ENCODE results near the gene ZNF14. TPM values are rescaled to one million over a fixed set of nuclear protein-coding genes. Genes with fewer than 3 reads are reported as not detected.
"Not testable (repeated sequence)": the region's sequence is repeated elsewhere in the genome, so short reads cannot be mapped to it uniquely, and the experiment has no call there.

The ZNF14 gene
- total RNA-seq, 1 experiment from 2014 or later = 5.6 TPM

DNA sequence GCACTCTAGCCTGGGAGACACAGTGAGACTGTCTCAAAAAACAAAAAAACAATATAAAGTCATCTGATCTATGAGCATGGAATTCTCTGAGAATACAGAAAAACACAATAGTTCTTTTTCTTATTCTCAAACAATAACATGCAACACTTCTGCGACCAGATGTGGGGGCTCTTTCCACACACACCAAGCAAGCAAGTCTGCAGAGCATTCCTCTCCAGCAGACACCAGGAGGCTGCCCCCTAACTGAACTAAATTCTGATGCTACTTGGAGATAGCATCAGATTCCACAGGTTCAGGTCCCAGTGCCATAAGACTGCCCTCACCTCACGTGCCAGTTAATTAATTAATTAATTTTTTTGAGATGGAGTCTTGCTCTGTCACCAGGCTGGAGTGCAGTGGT is 36.5 kb downstream of the ZNF14 start:
- CTCF ChIA-PET = no interaction called here
- Histone ChIP-seq H3K27me3 (ENCODE audit: control insufficient read depth, insufficient read depth, low read length) (no peaks in the 10 kb centered on the region), H3K4me1 (ENCODE audit: control insufficient read depth, insufficient read depth, low read length) (no peaks in the 10 kb centered on the region), H3K9me3 (ENCODE audit: control insufficient read depth, insufficient read depth, low read depth, low read length) (no peaks in the 10 kb centered on the region), H3K4me3 (ENCODE audit: low read depth in 2 of 2, low read length in 2 of 2) (no peak overlapping the region), H3K27ac (ENCODE audit: low read length) (no peak overlapping the region), H3K36me3 (ENCODE audit: control insufficient read depth, insufficient read depth, low read length) (no peaks in the 10 kb centered on the region)
- intact Hi-C loops (cut with micrococcal nuclease; ENCODE audit: unreplicated experiment) (no loop called here), in situ Hi-C loops (cut with HindIII; ENCODE audit: low pct_unique_long_range_greater_than_20kb, low sequenced_read_pairs) (no loop called here)
- TF ChIP-seq, protein P1, sequence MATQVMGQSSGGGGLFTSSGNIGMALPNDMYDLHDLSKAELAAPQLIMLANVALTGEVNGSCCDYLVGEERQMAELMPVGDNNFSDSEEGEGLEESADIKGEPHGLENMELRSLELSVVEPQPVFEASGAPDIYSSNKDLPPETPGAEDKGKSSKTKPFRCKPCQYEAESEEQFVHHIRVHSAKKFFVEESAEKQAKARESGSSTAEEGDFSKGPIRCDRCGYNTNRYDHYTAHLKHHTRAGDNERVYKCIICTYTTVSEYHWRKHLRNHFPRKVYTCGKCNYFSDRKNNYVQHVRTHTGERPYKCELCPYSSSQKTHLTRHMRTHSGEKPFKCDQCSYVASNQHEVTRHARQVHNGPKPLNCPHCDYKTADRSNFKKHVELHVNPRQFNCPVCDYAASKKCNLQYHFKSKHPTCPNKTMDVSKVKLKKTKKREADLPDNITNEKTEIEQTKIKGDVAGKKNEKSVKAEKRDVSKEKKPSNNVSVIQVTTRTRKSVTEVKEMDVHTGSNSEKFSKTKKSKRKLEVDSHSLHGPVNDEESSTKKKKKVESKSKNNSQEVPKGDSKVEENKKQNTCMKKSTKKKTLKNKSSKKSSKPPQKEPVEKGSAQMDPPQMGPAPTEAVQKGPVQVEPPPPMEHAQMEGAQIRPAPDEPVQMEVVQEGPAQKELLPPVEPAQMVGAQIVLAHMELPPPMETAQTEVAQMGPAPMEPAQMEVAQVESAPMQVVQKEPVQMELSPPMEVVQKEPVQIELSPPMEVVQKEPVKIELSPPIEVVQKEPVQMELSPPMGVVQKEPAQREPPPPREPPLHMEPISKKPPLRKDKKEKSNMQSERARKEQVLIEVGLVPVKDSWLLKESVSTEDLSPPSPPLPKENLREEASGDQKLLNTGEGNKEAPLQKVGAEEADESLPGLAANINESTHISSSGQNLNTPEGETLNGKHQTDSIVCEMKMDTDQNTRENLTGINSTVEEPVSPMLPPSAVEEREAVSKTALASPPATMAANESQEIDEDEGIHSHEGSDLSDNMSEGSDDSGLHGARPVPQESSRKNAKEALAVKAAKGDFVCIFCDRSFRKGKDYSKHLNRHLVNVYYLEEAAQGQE (IDR thresholded peaks at IDR 0.05; ENCODE audit: insufficient read depth in 1 of 2, low read depth in 2 of 2, low read length in 1 of 2) = no peak
- no peak for TF ChIP-seq SIN3A (IDR thresholded peaks at IDR 0.05; ENCODE audit: borderline replicate concordance, insufficient read depth, low read depth, low read length)
- no peak for TF ChIP-seq TCF7L2 (IDR thresholded peaks at IDR 0.05; ENCODE audit: low read depth, low read length)
- no peak for TF ChIP-seq POLR2AphosphoS5 (IDR thresholded peaks at IDR 0.05; ENCODE audit: low read depth, low read length)
- TF ChIP-seq, protein P2, sequence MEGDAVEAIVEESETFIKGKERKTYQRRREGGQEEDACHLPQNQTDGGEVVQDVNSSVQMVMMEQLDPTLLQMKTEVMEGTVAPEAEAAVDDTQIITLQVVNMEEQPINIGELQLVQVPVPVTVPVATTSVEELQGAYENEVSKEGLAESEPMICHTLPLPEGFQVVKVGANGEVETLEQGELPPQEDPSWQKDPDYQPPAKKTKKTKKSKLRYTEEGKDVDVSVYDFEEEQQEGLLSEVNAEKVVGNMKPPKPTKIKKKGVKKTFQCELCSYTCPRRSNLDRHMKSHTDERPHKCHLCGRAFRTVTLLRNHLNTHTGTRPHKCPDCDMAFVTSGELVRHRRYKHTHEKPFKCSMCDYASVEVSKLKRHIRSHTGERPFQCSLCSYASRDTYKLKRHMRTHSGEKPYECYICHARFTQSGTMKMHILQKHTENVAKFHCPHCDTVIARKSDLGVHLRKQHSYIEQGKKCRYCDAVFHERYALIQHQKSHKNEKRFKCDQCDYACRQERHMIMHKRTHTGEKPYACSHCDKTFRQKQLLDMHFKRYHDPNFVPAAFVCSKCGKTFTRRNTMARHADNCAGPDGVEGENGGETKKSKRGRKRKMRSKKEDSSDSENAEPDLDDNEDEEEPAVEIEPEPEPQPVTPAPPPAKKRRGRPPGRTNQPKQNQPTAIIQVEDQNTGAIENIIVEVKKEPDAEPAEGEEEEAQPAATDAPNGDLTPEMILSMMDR (IDR thresholded peaks at IDR 0.05) = no peak
- BruUV-seq (replicated peaks) = no TSS peak
- ATAC-seq (no peak), DNase-seq (ENCODE audit: low read depth, low spot score) (no peak)
- POLR2A ChIA-PET = no interaction called here

DNA sequence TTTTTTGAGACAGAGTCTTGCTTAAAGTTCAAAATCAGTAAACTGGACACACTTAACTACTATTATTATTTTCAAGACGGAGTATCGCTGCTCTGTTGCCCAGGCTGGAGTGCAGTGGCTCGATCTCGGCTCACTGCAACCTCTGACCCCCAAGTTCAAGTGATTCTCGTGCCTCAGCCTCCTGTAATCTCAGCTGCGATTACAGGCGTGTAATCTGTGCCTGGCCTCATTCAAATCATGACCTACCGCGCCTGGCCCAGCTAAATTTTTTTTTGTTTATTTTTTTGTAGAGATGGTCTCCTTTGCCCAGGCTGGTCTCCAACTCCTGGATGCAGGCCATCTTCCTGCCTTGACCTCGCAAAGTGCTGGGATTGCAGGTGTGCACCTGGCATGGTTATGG is 41.2 kb downstream of the ZNF14 start:
- ATAC-seq (no peak), DNase-seq (ENCODE audit: low read depth, low spot score) (no peak)
- Histone ChIP-seq H3K4me3 (ENCODE audit: low read depth in 2 of 2, low read length in 2 of 2) (no peak overlapping the region), H3K27ac (ENCODE audit: low read length) (no peak overlapping the region), H3K36me3 (ENCODE audit: control insufficient read depth, insufficient read depth, low read length) (no peaks in the 10 kb centered on the region), H3K9me3 (ENCODE audit: control insufficient read depth, insufficient read depth, low read depth, low read length) (no peaks in the 10 kb centered on the region), H3K4me1 (ENCODE audit: control insufficient read depth, insufficient read depth, low read length) (no peaks in the 10 kb centered on the region), H3K27me3 (ENCODE audit: control insufficient read depth, insufficient read depth, low read length) (no peaks in the 10 kb centered on the region)
- POLR2A ChIA-PET = no interaction called here
- in situ Hi-C loops (cut with HindIII; ENCODE audit: low pct_unique_long_range_greater_than_20kb, low sequenced_read_pairs) (no loop called here), intact Hi-C loops (cut with micrococcal nuclease; ENCODE audit: unreplicated experiment) (no loop called here)
- CTCF ChIA-PET = no interaction called here
- TF ChIP-seq, protein P2 (IDR thresholded peaks at IDR 0.05) = no peak
- TF ChIP-seq TCF7L2 (IDR thresholded peaks at IDR 0.05; ENCODE audit: low read depth, low read length) (no peak), SIN3A (IDR thresholded peaks at IDR 0.05; ENCODE audit: borderline replicate concordance, insufficient read depth, low read depth, low read length) (no peak), POLR2AphosphoS5 (IDR thresholded peaks at IDR 0.05; ENCODE audit: low read depth, low read length) (no peak)
- TF ChIP-seq, protein P1 (IDR thresholded peaks at IDR 0.05; ENCODE audit: insufficient read depth in 1 of 2, low read depth in 2 of 2, low read length in 1 of 2) = no peak
- BruUV-seq (replicated peaks) = no TSS peak

DNA sequence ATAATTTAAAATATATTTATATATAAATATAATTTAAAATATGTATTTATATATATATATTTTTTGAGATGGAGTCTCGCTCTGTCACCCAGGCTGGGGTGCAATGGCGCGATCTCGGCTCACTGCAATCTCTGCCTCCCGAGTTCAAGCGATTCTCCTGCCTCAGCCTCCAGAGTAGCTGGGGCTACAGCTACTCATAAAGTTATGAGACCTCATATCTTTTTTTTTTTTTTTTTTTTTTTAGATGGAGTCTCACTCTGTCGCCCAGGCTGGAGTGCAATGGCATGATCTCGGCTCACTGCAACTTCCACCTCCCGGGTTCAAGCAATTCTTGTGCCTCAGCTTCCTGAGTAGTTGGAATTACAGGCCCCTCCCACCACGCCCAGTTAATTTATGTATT is 43.9 kb downstream of the ZNF14 start:
- DNase-seq (ENCODE audit: low read depth, low spot score); POLR2A ChIA-PET; H3K4me3 ChIP-seq (ENCODE audit: low read depth in 2 of 2, low read length in 2 of 2); H3K36me3 ChIP-seq (ENCODE audit: control insufficient read depth, insufficient read depth, low read length); BruUV-seq (replicated peaks); H3K27ac ChIP-seq (ENCODE audit: low read length); in situ Hi-C loops (cut with HindIII; ENCODE audit: low pct_unique_long_range_greater_than_20kb, low sequenced_read_pairs); CTCF ChIA-PET; H3K9me3 ChIP-seq (ENCODE audit: control insufficient read depth, insufficient read depth, low read depth, low read length); ATAC-seq; H3K27me3 ChIP-seq (ENCODE audit: control insufficient read depth, insufficient read depth, low read length); intact Hi-C loops (cut with micrococcal nuclease; ENCODE audit: unreplicated experiment); H3K4me1 ChIP-seq (ENCODE audit: control insufficient read depth, insufficient read depth, low read length): not testable (repeated sequence)

All from Panc1 (cell line).